HS-27A (cell line): ENCODE results near the gene SMC1B.
"Not testable (repeated sequence)": the region's sequence is repeated elsewhere in the genome, so short reads cannot be mapped to it uniquely, and the experiment has no call there.

ENCODE experiments used
- DNase-seq: peaks from one replicate; pipeline ENCODE4 v3.0.0-alpha.2; 2012; ENCODE audit warnings: low read depth, missing footprints

SMC1B gene

GRCh38 chr22:45349916-45350315, 63.5 kb downstream of the SMC1B start:
- no peak for DNase-seq

GRCh38 chr22:45344334-45344733, 69.1 kb downstream of the SMC1B start:
- no peak for DNase-seq

GRCh38 chr22:45343143-45343542, 70.3 kb downstream of the SMC1B start:
- DNase-seq = no peak

GRCh38 chr22:45341498-45341897, 71.9 kb downstream of the SMC1B start:
- no peak for DNase-seq

GRCh38 chr22:45340323-45340722, 73.1 kb downstream of the SMC1B start:
- DNase-seq = no peak

- no peak for DNase-seq
Measured at GRCh38 chr22:45338795-45339194, 74.6 kb downstream of the SMC1B start.

GRCh38 chr22:45337536-45337935, 75.9 kb downstream of the SMC1B start:
- no peak for DNase-seq

- DNase-seq = no peak
Measured at GRCh38 chr22:45336971-45337431, 76.4 kb downstream of the SMC1B start.

GRCh38 chr22:45335854-45336522, 77.4 kb downstream of the SMC1B start:
- DNase-seq = no peak

GRCh38 chr22:45335021-45335818, 78.2 kb downstream of the SMC1B start:
- DNase-seq = no peak

GRCh38 chr22:45334528-45334927, 78.9 kb downstream of the SMC1B start:
- no peak for DNase-seq

- no peak for DNase-seq
Measured at GRCh38 chr22:45334068-45334467, 79.3 kb downstream of the SMC1B start.

- DNase-seq = no peak
Measured at GRCh38 chr22:45332001-45332400, 81.4 kb downstream of the SMC1B start.

GRCh38 chr22:45331486-45331885, 81.9 kb downstream of the SMC1B start:
- no peak for DNase-seq

- no peak for DNase-seq
Measured at GRCh38 chr22:45330548-45330947, 82.9 kb downstream of the SMC1B start.

- DNase-seq = no peak
Measured at GRCh38 chr22:45329530-45329936, 83.9 kb downstream of the SMC1B start.

GRCh38 chr22:45328822-45329529, 84.4 kb downstream of the SMC1B start:
- no peak for DNase-seq

- not testable (repeated sequence) for DNase-seq
Measured at GRCh38 chr22:45328261-45328660, 85.1 kb downstream of the SMC1B start.

- no peak for DNase-seq
Measured at GRCh38 chr22:45324311-45324711, 89.1 kb downstream of the SMC1B start.

GRCh38 chr22:45323695-45324094, 89.7 kb downstream of the SMC1B start:
- no peak for DNase-seq

- DNase-seq = no peak
Measured at GRCh38 chr22:45322873-45323525, 90.4 kb downstream of the SMC1B start.

GRCh38 chr22:45321827-45322226, 91.6 kb downstream of the SMC1B start:
- no peak for DNase-seq
